Measurements from ENCODE around the gene TSPAN5.

DNA sequence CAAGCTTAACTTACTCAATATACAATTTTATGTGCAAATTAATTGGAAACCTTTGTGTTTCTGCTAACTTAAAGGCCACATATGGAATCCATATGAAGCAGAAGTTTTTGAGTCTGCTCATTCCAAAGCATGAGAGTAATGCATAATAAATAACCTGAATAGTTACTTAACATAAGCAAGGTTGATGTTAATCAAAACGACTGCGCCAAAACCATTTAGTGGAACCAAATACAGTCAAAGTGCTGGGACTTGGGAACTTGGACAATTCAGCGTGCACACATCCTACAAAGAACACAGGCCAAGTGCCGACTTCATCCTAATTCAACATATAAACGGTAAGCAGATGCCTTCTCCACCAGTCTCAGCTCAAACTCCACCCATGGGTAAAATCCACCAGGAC, 17.0 kb downstream of the TSPAN5 start:
- TF ChIP-seq, protein P1, sequence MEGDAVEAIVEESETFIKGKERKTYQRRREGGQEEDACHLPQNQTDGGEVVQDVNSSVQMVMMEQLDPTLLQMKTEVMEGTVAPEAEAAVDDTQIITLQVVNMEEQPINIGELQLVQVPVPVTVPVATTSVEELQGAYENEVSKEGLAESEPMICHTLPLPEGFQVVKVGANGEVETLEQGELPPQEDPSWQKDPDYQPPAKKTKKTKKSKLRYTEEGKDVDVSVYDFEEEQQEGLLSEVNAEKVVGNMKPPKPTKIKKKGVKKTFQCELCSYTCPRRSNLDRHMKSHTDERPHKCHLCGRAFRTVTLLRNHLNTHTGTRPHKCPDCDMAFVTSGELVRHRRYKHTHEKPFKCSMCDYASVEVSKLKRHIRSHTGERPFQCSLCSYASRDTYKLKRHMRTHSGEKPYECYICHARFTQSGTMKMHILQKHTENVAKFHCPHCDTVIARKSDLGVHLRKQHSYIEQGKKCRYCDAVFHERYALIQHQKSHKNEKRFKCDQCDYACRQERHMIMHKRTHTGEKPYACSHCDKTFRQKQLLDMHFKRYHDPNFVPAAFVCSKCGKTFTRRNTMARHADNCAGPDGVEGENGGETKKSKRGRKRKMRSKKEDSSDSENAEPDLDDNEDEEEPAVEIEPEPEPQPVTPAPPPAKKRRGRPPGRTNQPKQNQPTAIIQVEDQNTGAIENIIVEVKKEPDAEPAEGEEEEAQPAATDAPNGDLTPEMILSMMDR (IDR thresholded peaks at IDR 0.05 in 8 of 11, conservative IDR thresholded peaks at IDR 0.05 in 3 of 11), result no peak
- TF ChIP-seq POLR2A (IDR thresholded peaks at IDR 0.05), result no peak
